Measurements from ENCODE around the gene RNF223. TPM values are rescaled to one million over a fixed set of nuclear protein-coding genes. Genes with fewer than 3 reads are reported as not detected.

The RNF223 gene
- total and polyA plus RNA-seq, 4 donors: 0.14 TPM; not detected in 3

- Histone ChIP-seq H3K27ac (ENCODE audit: low read depth in 1 of 2, low read length in 2 of 2) (no peak overlapping the region), H3K36me3 (ENCODE audit: control insufficient read depth in 4 of 4, insufficient read depth in 3 of 4, low read depth in 1 of 4, low read length in 3 of 4) (no peaks in the 10 kb centered on the region), H3K9ac (ENCODE audit: low read depth in 1 of 2, low read length in 2 of 2) (no peak overlapping the region), H3K4me1 (ENCODE audit: control insufficient read depth in 4 of 4, insufficient read depth in 4 of 4, low read length in 3 of 4) (peaks cover 4 to 16% (median 12%) of the 10 kb centered on the region in 4 donors), H3K9me3 (ENCODE audit: control insufficient read depth in 4 of 4, low read length in 3 of 4) (no peaks in the 10 kb centered on the region), H3K4me3 (ENCODE audit: low read depth in 1 of 3, low read length in 3 of 3) (no peak overlapping the region), H3K27me3 (ENCODE audit: control insufficient read depth in 4 of 4, insufficient read depth in 4 of 4, low read length in 3 of 4) (peaks cover 0 to 3% (median 1%) of the 10 kb centered on the region in 4 donors)
- WGBS: 85% methylated on average over 30 of the region's 30 CpGs
- no peak for DNase-seq (ENCODE audit: low spot score)
- TF ChIP-seq YY1 (IDR thresholded peaks at IDR 0.05) (no peak), SP1 (IDR thresholded peaks at IDR 0.05) (no peak), EGR1 (IDR thresholded peaks at IDR 0.05; ENCODE audit: low read depth in 2 of 2) (no peak), HNF4G (IDR thresholded peaks at IDR 0.05) (no peak), GABPA (IDR thresholded peaks at IDR 0.05 in 1 of 2, conservative IDR thresholded peaks at IDR 0.05 in 1 of 2) (no peak), TAF1 (conservative IDR thresholded peaks at IDR 0.05) (no peak), JUND (IDR thresholded peaks at IDR 0.05) (no peak), MAX (IDR thresholded peaks at IDR 0.05) (no peak), HNF4A (conservative IDR thresholded peaks at IDR 0.05) (no peak), NR2F2 (IDR thresholded peaks at IDR 0.05) (no peak), FOXA2 (IDR thresholded peaks at IDR 0.05) (no peak), RAD21 (IDR thresholded peaks at IDR 0.05) (no peak), RXRA (IDR thresholded peaks at IDR 0.05) (no peak), FOXA1 (IDR thresholded peaks at IDR 0.05) (no peak), ATF3 (IDR thresholded peaks at IDR 0.05) (no peak)
- TF ChIP-seq, protein P1, sequence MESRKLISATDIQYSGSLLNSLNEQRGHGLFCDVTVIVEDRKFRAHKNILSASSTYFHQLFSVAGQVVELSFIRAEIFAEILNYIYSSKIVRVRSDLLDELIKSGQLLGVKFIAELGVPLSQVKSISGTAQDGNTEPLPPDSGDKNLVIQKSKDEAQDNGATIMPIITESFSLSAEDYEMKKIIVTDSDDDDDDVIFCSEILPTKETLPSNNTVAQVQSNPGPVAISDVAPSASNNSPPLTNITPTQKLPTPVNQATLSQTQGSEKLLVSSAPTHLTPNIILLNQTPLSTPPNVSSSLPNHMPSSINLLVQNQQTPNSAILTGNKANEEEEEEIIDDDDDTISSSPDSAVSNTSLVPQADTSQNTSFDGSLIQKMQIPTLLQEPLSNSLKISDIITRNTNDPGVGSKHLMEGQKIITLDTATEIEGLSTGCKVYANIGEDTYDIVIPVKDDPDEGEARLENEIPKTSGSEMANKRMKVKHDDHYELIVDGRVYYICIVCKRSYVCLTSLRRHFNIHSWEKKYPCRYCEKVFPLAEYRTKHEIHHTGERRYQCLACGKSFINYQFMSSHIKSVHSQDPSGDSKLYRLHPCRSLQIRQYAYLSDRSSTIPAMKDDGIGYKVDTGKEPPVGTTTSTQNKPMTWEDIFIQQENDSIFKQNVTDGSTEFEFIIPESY (IDR thresholded peaks at IDR 0.05): no peak
- TF ChIP-seq, protein P2, sequence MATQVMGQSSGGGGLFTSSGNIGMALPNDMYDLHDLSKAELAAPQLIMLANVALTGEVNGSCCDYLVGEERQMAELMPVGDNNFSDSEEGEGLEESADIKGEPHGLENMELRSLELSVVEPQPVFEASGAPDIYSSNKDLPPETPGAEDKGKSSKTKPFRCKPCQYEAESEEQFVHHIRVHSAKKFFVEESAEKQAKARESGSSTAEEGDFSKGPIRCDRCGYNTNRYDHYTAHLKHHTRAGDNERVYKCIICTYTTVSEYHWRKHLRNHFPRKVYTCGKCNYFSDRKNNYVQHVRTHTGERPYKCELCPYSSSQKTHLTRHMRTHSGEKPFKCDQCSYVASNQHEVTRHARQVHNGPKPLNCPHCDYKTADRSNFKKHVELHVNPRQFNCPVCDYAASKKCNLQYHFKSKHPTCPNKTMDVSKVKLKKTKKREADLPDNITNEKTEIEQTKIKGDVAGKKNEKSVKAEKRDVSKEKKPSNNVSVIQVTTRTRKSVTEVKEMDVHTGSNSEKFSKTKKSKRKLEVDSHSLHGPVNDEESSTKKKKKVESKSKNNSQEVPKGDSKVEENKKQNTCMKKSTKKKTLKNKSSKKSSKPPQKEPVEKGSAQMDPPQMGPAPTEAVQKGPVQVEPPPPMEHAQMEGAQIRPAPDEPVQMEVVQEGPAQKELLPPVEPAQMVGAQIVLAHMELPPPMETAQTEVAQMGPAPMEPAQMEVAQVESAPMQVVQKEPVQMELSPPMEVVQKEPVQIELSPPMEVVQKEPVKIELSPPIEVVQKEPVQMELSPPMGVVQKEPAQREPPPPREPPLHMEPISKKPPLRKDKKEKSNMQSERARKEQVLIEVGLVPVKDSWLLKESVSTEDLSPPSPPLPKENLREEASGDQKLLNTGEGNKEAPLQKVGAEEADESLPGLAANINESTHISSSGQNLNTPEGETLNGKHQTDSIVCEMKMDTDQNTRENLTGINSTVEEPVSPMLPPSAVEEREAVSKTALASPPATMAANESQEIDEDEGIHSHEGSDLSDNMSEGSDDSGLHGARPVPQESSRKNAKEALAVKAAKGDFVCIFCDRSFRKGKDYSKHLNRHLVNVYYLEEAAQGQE (IDR thresholded peaks at IDR 0.05): no peak
- TF ChIP-seq, protein P3, sequence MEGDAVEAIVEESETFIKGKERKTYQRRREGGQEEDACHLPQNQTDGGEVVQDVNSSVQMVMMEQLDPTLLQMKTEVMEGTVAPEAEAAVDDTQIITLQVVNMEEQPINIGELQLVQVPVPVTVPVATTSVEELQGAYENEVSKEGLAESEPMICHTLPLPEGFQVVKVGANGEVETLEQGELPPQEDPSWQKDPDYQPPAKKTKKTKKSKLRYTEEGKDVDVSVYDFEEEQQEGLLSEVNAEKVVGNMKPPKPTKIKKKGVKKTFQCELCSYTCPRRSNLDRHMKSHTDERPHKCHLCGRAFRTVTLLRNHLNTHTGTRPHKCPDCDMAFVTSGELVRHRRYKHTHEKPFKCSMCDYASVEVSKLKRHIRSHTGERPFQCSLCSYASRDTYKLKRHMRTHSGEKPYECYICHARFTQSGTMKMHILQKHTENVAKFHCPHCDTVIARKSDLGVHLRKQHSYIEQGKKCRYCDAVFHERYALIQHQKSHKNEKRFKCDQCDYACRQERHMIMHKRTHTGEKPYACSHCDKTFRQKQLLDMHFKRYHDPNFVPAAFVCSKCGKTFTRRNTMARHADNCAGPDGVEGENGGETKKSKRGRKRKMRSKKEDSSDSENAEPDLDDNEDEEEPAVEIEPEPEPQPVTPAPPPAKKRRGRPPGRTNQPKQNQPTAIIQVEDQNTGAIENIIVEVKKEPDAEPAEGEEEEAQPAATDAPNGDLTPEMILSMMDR (IDR thresholded peaks at IDR 0.05; ENCODE audit: low read depth, low read length, missing input control): no peak
These were observed 39.7 kb downstream of the RNF223 start for GRCh38 chr1:1034439-1034781.

Data from liver (tissue), 9 donors.